Panc1 (cell line): ENCODE data around the gene LSM14B.

Experiments used
- CTCF ChIP-seq: fragments of 450-650 bp; IDR thresholded peaks from 2 replicates; pipeline ENCODE4 v1.5.1; 2017; ENCODE audit warnings: mild to moderate bottlenecking
- POLR2AphosphoS5 ChIP-seq: IDR thresholded peaks from 2 replicates; pipeline ENCODE4 v1.6.1; 2012; ENCODE audit warnings: mild to moderate bottlenecking, low read depth, low read length, moderate library complexity
- REST ChIP-seq, 2 experiments: IDR thresholded peaks; 2 replicates each; pipeline ENCODE4 v1.6.1; 2011 to 2012; ENCODE audit warnings: low read depth in 2 of 2, control low read depth in 1 of 2, low read length in 1 of 2, mild to moderate bottlenecking in 1 of 2, moderate library complexity in 1 of 2; ENCODE audit not compliant: insufficient read depth in 1 of 2
- SIN3A ChIP-seq: IDR thresholded peaks from 2 replicates; pipeline ENCODE4 v1.6.1; 2012; ENCODE audit warnings: low read depth, mild to moderate bottlenecking, low read length, moderate library complexity, borderline replicate concordance; ENCODE audit not compliant: insufficient read depth
- TCF7L2 ChIP-seq: IDR thresholded peaks from 2 replicates; pipeline ENCODE4 v1.6.1; 2011; ENCODE audit warnings: mild to moderate bottlenecking, low read depth, low read length, inconsistent platforms

GRCh38 chr20:62080249-62080990 lies 41.9 kb upstream of the LSM14B start:
- TF ChIP-seq CTCF (no peak), POLR2AphosphoS5 (no peak), REST (IDR thresholded peaks at IDR 0.05; ENCODE audit: insufficient read depth in 1 of 2, low read depth in 2 of 2, low read length in 1 of 2) (no peak), TCF7L2 (no peak), SIN3A (no peak)
